ENCODE measurements around the gene SETX. TPM values are rescaled to one million over a fixed set of nuclear protein-coding genes. Genes with fewer than 3 reads are reported as not detected.

The SETX gene
- total and polyA plus RNA-seq, 7 donors, result 8.8 to 58.2 (median 45.5) TPM

- Histone ChIP-seq H3K4me1 (no peaks in the 10 kb centered on the region), H3K36me3 (peaks cover 2 to 40% (median 25%) of the 10 kb centered on the region in 4 donors), H3K27me3 (no peaks in the 10 kb centered on the region), H3K27ac (no peak overlapping the region), H3K9me3 (no peaks in the 10 kb centered on the region), H3K4me3 (no peak overlapping the region)
- TF ChIP-seq EP300 (IDR thresholded peaks at IDR 0.05) (no peak), CTCF (IDR thresholded peaks at IDR 0.05) (no peak), POLR2A (IDR thresholded peaks at IDR 0.05) (no peak), POLR2AphosphoS5 (IDR thresholded peaks at IDR 0.05) (no peak)
- intact Hi-C loops (cut with DNase I), result no loop called here
- WGBS, 2 donors, result 93 to 96% methylated on average over 2 of the region's 2 CpGs
- DNase-seq, result no peak
Measured at GRCh38 chr9:132312873-132313272, 41.9 kb downstream of the SETX start.

- Histone ChIP-seq H3K9me3 (no peaks in the 10 kb centered on the region), H3K4me3 (no peak overlapping the region), H3K36me3 (peaks cover 3 to 44% (median 27%) of the 10 kb centered on the region in 4 donors), H3K27me3 (no peaks in the 10 kb centered on the region), H3K27ac (no peak overlapping the region), H3K4me1 (no peaks in the 10 kb centered on the region)
- no peak for DNase-seq
- TF ChIP-seq EP300 (IDR thresholded peaks at IDR 0.05), result no peak
- TF ChIP-seq CTCF (IDR thresholded peaks at IDR 0.05), result no peak
- no peak for TF ChIP-seq POLR2AphosphoS5 (IDR thresholded peaks at IDR 0.05)
- no peak for TF ChIP-seq POLR2A (IDR thresholded peaks at IDR 0.05)
- intact Hi-C loops (cut with DNase I), result no loop called here
Measured at GRCh38 chr9:132312426-132312825, 42.4 kb downstream of the SETX start.

- H3K4me1 ChIP-seq, result no peaks in the 10 kb centered on the region
- H3K4me3 ChIP-seq, result no peak overlapping the region
- H3K27me3 ChIP-seq, result no peaks in the 10 kb centered on the region
- WGBS, 2 donors, result 95 to 96% methylated on average over 4 of the region's 4 CpGs
- no peak for DNase-seq
- intact Hi-C loops (cut with DNase I), result no loop called here
- TF ChIP-seq POLR2A (IDR thresholded peaks at IDR 0.05), result no peak
- no peak for TF ChIP-seq POLR2AphosphoS5 (IDR thresholded peaks at IDR 0.05)
- no peak for TF ChIP-seq CTCF (IDR thresholded peaks at IDR 0.05)
- TF ChIP-seq EP300 (IDR thresholded peaks at IDR 0.05), result no peak
- no peaks in the 10 kb centered on the region for H3K9me3 ChIP-seq
- peaks cover 3 to 48% (median 27%) of the 10 kb centered on the region in 4 donors for H3K36me3 ChIP-seq
- H3K27ac ChIP-seq, result no peak overlapping the region
Measured at GRCh38 chr9:132311978-132312377, 42.8 kb downstream of the SETX start.

GRCh38 chr9:132309056-132309455 is 45.7 kb downstream of the SETX start:
- 98% methylated on average over 5 of the region's 5 CpGs for WGBS, 2 donors
- Histone ChIP-seq H3K27me3 (no peaks in the 10 kb centered on the region), H3K36me3 (peaks cover 3 to 68% (median 30%) of the 10 kb centered on the region in 4 donors)

More at GRCh38 chr9:132309056-132309455, 45.7 kb downstream of the SETX start:
- Histone ChIP-seq H3K4me3 (no peak overlapping the region), H3K27ac (no peak overlapping the region), H3K4me1 (no peaks in the 10 kb centered on the region), H3K9me3 (no peaks in the 10 kb centered on the region)
- no peak for DNase-seq
- intact Hi-C loops (cut with DNase I), result no loop called here
- no peak for TF ChIP-seq POLR2A (IDR thresholded peaks at IDR 0.05)
- TF ChIP-seq POLR2AphosphoS5 (IDR thresholded peaks at IDR 0.05), result no peak
- no peak for TF ChIP-seq EP300 (IDR thresholded peaks at IDR 0.05)
- no peak for TF ChIP-seq CTCF (IDR thresholded peaks at IDR 0.05)

Data from sigmoid colon (tissue), 7 donors.